Stimulated activated naive CD4-positive, alpha-beta T cell treated with Interleukin-2 at 50 U/mL for 16 hours (primary cell): ENCODE data around the gene KIF5B.
"Not testable (repeated sequence)": the region's sequence is repeated elsewhere in the genome, so short reads cannot be mapped to it uniquely, and the experiment has no call there.

Experiments
- DNase-seq: peaks from one replicate; lab custom pipeline; 2025; lab: John Stamatoyannopoulos, UW

Gene KIF5B

GRCh38 chr10:32056136-32057035 lies at the start of gene KIF5B:
TSS of gene KIF5B (minus strand) at chr10:32056425. CDS start at chr10:32055973, 452 bp downstream.
- DNase-seq, result peak; percentile 82

GRCh38 chr10:32105782-32106382 lies 49.7 kb upstream of the KIF5B start:
- DNase-seq, result no peak

- no peak for DNase-seq
Measured at GRCh38 chr10:32104622-32105509, 48.6 kb upstream of the KIF5B start.

GRCh38 chr10:32104181-32104580 lies 48.0 kb upstream of the KIF5B start:
- no peak for DNase-seq

- DNase-seq, result no peak
Measured at GRCh38 chr10:32103721-32104120, 47.5 kb upstream of the KIF5B start.

- not testable (repeated sequence) for DNase-seq
Measured at GRCh38 chr10:32098566-32099259, 42.5 kb upstream of the KIF5B start.

- DNase-seq, result no peak
Measured at GRCh38 chr10:32095116-32095733, 39.0 kb upstream of the KIF5B start.

- no peak for DNase-seq
Measured at GRCh38 chr10:32093650-32094049, 37.4 kb upstream of the KIF5B start.

- DNase-seq, result no peak
Measured at GRCh38 chr10:32091046-32091445, 34.8 kb upstream of the KIF5B start.

- no peak for DNase-seq
Measured at GRCh38 chr10:32084185-32084851, 28.1 kb upstream of the KIF5B start.

- no peak for DNase-seq
Measured at GRCh38 chr10:32077896-32078485, 21.8 kb upstream of the KIF5B start.

- no peak for DNase-seq
Measured at GRCh38 chr10:32073659-32074058, 17.4 kb upstream of the KIF5B start.

- no peak for DNase-seq
Measured at GRCh38 chr10:32073128-32073527, 16.9 kb upstream of the KIF5B start.

GRCh38 chr10:32072025-32072800 lies 16.0 kb upstream of the KIF5B start:
- no peak for DNase-seq

- no peak for DNase-seq
Measured at GRCh38 chr10:32070645-32071044, 14.4 kb upstream of the KIF5B start.

- DNase-seq, result no peak
Measured at GRCh38 chr10:32068569-32068968, 12.3 kb upstream of the KIF5B start.

- not testable (repeated sequence) for DNase-seq
Measured at GRCh38 chr10:32067931-32068330, 11.7 kb upstream of the KIF5B start.

- DNase-seq, result no peak
Measured at GRCh38 chr10:32065856-32066255, 9.6 kb upstream of the KIF5B start.

- DNase-seq, result no peak
Measured at GRCh38 chr10:32061440-32061839, 5.2 kb upstream of the KIF5B start.

- DNase-seq, result no peak
Measured at GRCh38 chr10:32060347-32060746, 4.1 kb upstream of the KIF5B start.
